Measurements from ENCODE around the gene B3GALT5.

B3GALT5 gene

DNA sequence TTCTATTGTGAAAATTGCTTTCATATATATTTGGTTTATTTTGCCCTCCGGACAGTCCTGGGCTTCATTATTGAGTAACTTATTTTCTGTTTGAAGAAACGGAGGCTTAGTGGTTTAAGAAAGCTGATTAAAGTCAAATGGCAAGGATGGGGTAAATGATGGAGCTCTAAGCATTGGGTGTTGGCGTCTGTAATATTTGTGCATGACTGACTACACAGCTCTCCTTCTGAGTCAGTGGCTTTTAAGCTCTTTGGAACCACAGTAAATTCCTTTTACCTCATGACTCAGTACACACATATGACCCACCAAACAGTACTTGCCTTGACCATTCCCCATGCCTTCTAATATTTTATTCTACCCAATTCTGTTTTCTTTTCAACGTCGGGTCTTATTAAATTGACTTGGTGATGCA lies 21.0 kb downstream of the B3GALT5 start:
- no peak overlapping the region for H3K4me3 ChIP-seq (ENCODE audit: low read depth, low read length)
- TF ChIP-seq, protein P1, sequence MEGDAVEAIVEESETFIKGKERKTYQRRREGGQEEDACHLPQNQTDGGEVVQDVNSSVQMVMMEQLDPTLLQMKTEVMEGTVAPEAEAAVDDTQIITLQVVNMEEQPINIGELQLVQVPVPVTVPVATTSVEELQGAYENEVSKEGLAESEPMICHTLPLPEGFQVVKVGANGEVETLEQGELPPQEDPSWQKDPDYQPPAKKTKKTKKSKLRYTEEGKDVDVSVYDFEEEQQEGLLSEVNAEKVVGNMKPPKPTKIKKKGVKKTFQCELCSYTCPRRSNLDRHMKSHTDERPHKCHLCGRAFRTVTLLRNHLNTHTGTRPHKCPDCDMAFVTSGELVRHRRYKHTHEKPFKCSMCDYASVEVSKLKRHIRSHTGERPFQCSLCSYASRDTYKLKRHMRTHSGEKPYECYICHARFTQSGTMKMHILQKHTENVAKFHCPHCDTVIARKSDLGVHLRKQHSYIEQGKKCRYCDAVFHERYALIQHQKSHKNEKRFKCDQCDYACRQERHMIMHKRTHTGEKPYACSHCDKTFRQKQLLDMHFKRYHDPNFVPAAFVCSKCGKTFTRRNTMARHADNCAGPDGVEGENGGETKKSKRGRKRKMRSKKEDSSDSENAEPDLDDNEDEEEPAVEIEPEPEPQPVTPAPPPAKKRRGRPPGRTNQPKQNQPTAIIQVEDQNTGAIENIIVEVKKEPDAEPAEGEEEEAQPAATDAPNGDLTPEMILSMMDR (IDR thresholded peaks at IDR 0.05; ENCODE audit: borderline replicate concordance, insufficient read depth, low read depth, low read length) = no peak

DNA sequence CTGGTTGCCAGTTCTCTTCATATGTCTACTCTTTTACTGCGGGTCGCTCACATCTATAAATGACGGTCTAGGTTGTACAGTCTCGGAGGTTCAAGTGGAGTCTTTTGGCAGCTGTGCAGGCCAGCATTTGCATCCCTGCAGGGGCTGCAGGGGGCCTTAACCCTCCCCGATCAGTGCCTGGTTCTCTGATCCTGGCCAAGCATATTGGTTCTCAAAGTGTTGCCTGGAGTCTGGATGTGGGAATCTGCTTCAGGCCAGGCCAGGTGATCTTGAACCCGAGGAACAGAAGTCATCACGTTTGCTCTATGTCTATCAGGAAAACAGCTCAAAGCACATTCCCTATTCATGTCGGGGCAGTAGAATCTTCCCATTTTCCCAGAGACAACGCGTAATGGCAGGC lies 21.8 kb downstream of the B3GALT5 start:
- TF ChIP-seq, protein P1 (IDR thresholded peaks at IDR 0.05; ENCODE audit: borderline replicate concordance, insufficient read depth, low read depth, low read length) = no peak
- no peak overlapping the region for H3K4me3 ChIP-seq (ENCODE audit: low read depth, low read length)

DNA sequence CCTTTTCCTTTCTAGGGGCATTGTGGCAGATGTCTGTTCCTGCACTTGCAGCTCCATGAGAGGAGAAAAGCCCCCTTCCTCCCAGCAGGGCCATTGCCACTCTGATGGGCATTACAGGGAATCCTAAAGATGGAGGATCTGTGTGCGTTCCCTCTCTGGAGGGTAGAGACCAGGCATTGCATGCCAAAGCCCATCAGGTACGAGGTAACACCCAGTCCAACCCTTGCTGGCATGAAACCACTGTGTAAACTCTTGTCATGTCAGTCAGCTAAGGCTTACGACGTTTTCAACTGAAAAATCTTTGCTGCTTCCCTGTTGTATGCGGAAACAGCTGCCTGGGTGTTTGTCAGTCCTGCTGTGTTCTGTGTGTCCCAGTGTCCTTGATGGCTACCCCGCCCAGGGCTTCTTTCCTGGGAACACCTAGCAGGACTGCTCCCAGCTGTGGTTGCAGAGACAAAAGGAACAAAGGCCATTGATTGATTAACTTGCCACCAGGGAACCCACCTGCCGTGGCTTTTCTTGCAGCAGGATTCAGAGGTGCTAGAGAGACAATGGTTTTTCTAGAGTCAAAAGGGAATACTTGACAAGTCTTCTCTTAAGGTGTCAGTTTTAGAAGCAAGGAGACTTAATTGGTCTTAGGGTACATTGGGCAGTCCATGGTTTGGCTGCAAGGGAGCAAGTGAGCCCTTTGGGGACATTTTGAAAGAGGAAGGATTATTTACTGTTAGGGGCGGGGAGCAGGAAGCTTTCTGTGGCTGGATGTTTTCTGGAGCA lies 24.6 kb downstream of the B3GALT5 start:
- TF ChIP-seq, protein P1 (IDR thresholded peaks at IDR 0.05; ENCODE audit: borderline replicate concordance, insufficient read depth, low read depth, low read length) = no peak
- H3K4me3 ChIP-seq (ENCODE audit: low read depth, low read length) = no peak overlapping the region

DNA sequence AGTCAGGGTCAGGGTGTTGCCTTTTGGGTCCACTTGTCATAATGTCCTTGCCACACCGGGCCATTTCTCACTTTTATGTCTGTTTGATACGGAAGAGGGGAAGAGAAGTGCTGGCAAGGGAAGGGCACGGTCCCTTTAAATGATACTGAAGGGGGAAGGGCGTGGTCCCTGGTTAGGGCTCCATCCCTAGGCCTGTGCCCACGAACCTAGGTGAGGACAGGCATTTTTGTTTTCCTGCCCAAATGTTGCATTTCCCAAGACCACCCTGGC lies 25.2 kb downstream of the B3GALT5 start:
- no peak overlapping the region for H3K4me3 ChIP-seq (ENCODE audit: low read depth, low read length)
- TF ChIP-seq, protein P1 (IDR thresholded peaks at IDR 0.05; ENCODE audit: borderline replicate concordance, insufficient read depth, low read depth, low read length) = no peak

DNA sequence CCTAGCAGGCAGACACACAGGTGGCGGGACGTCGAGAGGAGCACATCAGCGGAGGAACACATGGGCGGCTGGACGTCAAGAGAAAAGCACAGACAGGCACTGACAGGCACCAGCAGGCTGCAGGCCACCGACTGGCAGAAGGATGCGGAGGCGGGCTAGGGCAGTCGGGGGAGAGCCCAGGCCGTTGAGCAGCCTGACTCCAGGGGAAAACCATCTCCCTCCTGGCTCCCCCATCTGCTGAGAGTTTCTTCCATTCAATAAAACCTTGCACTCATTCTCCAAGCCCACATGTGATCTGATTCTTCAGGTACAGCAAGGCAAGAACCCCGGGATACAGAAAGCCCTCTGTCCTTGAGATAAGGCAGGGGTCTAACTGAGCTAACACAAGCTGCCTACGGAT lies 25.5 kb downstream of the B3GALT5 start:
- TF ChIP-seq, protein P1 (IDR thresholded peaks at IDR 0.05; ENCODE audit: borderline replicate concordance, insufficient read depth, low read depth, low read length) = no peak
- H3K4me3 ChIP-seq (ENCODE audit: low read depth, low read length) = no peak overlapping the region

DNA sequence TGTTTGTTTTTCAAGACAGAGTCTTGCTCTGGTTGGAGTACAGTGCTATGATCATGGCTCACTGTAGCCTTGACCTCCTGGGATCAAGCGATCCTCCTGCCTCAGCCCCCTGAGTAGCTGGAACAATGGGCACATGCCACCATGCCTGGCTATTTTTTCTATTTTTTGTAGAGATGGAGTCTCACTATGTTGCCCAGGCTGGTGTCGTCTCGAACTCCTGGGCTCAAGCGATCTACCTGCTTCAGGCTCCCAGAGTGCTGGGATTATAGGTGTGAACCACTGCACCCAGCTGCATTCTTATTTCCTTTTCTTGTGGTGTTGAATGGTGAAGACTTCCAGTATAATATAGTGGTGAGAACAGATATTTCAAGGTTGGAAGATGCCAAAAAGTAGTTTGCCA lies 28.0 kb downstream of the B3GALT5 start:
- H3K4me3 ChIP-seq (ENCODE audit: low read depth, low read length) = no peak overlapping the region
- TF ChIP-seq, protein P1 (IDR thresholded peaks at IDR 0.05; ENCODE audit: borderline replicate concordance, insufficient read depth, low read depth, low read length) = no peak

DNA sequence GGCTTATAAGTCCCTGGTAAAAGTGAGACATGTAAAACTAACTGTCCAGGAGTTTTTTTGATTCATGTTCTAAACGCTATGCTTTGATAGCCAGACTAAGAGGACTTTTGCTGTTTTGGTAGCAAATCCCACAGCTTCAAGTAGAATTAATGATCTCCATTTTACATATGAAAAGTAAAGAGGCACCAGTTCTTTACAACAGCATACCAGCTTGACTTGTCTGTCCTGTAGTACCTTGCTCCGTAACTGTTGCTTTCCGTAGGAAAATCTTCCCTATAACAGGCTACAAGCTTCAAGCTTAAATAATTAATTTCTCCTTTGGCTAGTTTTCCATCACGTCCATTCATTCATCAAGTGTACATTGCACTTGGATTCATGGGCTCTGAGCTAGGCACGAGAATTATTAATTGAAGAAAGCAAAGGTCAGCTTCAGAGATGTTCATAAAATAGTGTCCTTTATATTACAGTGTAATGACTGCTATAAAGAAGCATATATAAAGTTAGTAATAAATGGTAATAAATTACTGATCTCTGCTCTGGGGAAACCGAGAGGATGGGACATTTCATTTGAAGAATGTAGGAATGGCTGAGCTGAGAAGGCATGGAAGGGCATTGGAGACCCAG lies 29.2 kb downstream of the B3GALT5 start:
- TF ChIP-seq, protein P1 (IDR thresholded peaks at IDR 0.05; ENCODE audit: borderline replicate concordance, insufficient read depth, low read depth, low read length) = no peak
- H3K4me3 ChIP-seq (ENCODE audit: low read depth, low read length) = no peak overlapping the region

All from GM12875 (cell line).